COLO668 (cell line): Measurements from ENCODE around the gene MRTFA.
A peak's percentile ranks its signal among the peaks of the same experiment; 100 is the strongest.

Experiments
- DNase-seq: peaks from one replicate; lab custom pipeline; 2025; ENCODE audit not compliant: unreplicated experiment; lab: John Stamatoyannopoulos, UW

Gene MRTFA

GRCh38 chr22:40415531-40416266 lies 220.8 kb downstream of the MRTFA start:
- DNase-seq, result peak; percentile 11

GRCh38 chr22:40414838-40415505 lies 221.5 kb downstream of the MRTFA start:
- DNase-seq, result peak; percentile 34

- no peak for DNase-seq
Observed at GRCh38 chr22:40414311-40414710, 222.2 kb downstream of the MRTFA start.

GRCh38 chr22:40413873-40414272 lies 222.6 kb downstream of the MRTFA start:
- no peak for DNase-seq

- DNase-seq, result no peak
Observed at GRCh38 chr22:40412441-40412840, 224.1 kb downstream of the MRTFA start.

GRCh38 chr22:40411506-40411861 lies 225.0 kb downstream of the MRTFA start:
- DNase-seq, result no peak

- no peak for DNase-seq
Observed at GRCh38 chr22:40410731-40411505, 225.6 kb downstream of the MRTFA start.

- no peak for DNase-seq
Observed at GRCh38 chr22:40410272-40410671, 226.2 kb downstream of the MRTFA start.

- DNase-seq, result no peak
Observed at GRCh38 chr22:40409613-40410113, 226.9 kb downstream of the MRTFA start.

- DNase-seq, result no peak
Observed at GRCh38 chr22:40408718-40409612, 227.6 kb downstream of the MRTFA start.

GRCh38 chr22:40407831-40408717 lies 228.4 kb downstream of the MRTFA start:
- no peak for DNase-seq

GRCh38 chr22:40407021-40407761 lies 229.3 kb downstream of the MRTFA start:
- DNase-seq, result no peak

- no peak for DNase-seq
Observed at GRCh38 chr22:40406063-40406890, 230.2 kb downstream of the MRTFA start.

- no peak for DNase-seq
Observed at GRCh38 chr22:40405178-40406062, 231.1 kb downstream of the MRTFA start.

GRCh38 chr22:40404251-40405177 lies 232.0 kb downstream of the MRTFA start:
- no peak for DNase-seq

GRCh38 chr22:40403651-40404050 lies 232.9 kb downstream of the MRTFA start:
- DNase-seq, result no peak
